Astrocyte of the cerebellum (primary cell): Measurements from ENCODE around the gene ANKRD10.

Experiments used
- DNase-seq: peaks from one replicate; pipeline ENCODE4 v3.0.0-alpha.2; 2011; ENCODE audit warnings: low read depth
- H3K4me3 ChIP-seq: 2 replicates; pipeline ENCODE4 v1.5.1; 2011; ENCODE audit warnings: mild to moderate bottlenecking, low read depth, low read length, moderate library complexity
- CTCF ChIP-seq: IDR thresholded peaks from 2 replicates; pipeline ENCODE4 v1.5.1; 2012; ENCODE audit warnings: low read length, low read depth, moderate library complexity, mild to moderate bottlenecking; ENCODE audit errors: missing control alignments
- in situ Hi-C: cut with HindIII; loops from 2 replicates; pipeline ENCODE4 v1.10.0; 2017; ENCODE audit warnings: low sequenced_read_pairs

Gene ANKRD10

GRCh38 chr13:110914081-110914330 is 863 bp downstream of the ANKRD10 start:
- no peak for DNase-seq
- no peak for TF ChIP-seq CTCF
- in situ Hi-C loops = no loop called here
- peak overlapping the region; percentile 92 for H3K4me3 ChIP-seq

- DNase-seq = no peak
- TF ChIP-seq CTCF = no peak
- peak overlapping the region; percentile 92 for H3K4me3 ChIP-seq
- in situ Hi-C loops = no loop called here
Observed at GRCh38 chr13:110913322-110914080, 1.4 kb downstream of the ANKRD10 start.

DNA sequence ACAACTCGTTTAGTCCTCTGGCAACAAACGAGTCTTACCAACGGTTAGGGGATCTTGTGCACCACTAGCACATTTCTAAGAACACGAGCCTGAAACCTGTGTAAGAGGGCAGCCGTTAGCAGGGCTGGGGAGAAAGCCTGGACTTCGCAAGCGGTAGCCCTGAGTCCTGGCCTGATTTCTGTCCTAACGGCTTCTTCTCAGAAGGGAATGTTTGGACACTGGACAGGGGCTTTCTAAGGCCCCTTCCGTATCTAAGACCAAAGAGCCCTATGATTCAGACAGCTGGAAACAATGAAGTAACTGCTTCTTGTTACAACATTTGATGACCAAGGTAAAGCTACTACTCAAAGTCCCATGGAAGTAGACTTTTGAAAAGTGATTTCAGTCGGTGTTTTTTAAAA is 2.2 kb downstream of the ANKRD10 start:
- in situ Hi-C loops = no loop called here
- no peak for TF ChIP-seq CTCF
- DNase-seq = no peak
- H3K4me3 ChIP-seq = peak overlapping the region; percentile 92

- TF ChIP-seq CTCF = no peak
- in situ Hi-C loops = no loop called here
- no peak for DNase-seq
- H3K4me3 ChIP-seq = peak overlapping the region; percentile 92
Observed at GRCh38 chr13:110911880-110912279, 3.0 kb downstream of the ANKRD10 start.

DNA sequence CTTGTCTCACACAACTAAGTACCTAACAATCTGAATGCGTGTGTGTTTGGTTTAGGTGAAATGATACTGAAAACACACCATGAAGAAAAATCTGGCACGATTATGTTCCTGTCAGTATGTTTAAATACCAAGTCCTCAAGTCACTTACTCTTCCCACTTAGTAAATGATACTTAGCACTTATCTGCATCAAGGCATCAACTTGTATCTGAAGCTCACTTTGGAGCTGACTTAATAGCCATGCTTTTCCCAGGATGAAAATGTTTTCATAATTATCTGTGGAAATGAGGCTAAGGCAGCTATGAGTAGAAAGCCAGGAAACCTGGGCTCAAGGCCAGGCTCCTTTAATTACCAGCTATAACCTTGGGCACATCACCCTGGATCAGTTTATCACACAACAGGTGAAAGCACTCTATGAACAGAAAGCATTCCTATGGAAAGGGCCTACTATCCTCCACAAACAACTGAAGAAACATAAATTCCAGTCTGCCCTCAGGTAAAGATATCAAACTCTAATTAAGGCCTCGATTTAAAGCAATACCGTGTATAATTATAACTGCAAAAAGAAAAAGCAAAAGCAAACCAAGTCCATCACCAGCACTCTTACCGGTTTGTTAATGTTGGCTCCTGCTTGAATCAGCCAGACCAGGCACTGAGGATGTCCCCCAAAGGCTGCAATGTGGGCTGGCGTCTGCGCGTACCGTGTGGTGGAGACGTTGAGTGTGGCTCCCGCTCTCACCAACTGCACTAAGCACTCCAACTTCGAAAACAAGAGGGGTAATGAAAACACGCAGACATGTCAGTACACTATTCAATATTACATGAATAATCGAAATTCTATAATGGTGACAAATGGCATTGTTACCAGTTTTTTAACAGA is 4.6 kb downstream of the ANKRD10 start:
- H3K4me3 ChIP-seq = no peak overlapping the region
- TF ChIP-seq CTCF = no peak
- in situ Hi-C loops = no loop called here
- DNase-seq = no peak

DNA sequence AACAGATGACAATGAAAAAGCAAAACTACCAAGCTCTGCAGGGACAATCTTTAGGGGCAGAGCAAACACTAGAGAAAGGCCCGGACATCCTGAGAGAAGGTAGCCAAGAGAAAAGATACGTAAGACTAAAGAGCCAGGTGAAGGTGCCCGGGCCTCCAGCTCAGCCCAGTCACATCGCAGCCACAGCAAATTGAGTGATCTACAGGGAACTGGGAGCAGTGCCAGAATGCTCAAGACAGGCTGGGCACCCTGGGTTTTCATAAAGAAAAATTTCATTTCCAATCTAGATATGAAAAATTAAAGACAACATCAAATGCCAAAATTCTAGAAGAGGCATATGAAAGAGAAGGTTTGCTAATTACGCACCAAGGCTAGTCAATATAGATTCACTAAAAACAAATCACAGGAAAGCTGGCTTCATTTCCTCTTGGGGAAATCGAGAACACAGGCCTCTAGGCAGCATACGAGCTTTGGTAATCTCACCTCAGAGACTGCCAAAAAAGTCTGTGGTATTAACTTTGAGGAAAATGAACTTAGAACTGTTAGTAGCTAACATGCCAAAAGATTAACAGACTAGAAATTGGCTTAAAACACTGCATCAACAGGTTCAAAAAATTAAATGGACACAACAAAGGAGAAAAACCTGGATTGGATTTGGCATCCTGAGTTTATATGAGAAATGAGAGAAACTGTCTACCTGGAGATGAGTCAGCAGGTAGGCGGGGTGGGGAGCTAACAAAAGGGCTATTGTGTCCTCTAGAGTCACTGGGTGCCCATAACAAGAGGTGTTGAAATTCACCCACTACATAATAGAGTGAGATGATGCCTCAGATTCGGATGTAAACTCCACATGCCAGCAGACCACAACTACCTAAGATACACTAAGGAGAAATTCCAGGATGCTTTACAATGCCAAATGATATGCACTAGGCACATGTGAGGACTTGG is 6.6 kb downstream of the ANKRD10 start:
- in situ Hi-C loops = no loop called here
- H3K4me3 ChIP-seq = no peak overlapping the region
- DNase-seq = no peak
- no peak for TF ChIP-seq CTCF
